HEK293 (cell line): ENCODE results near the gene CFAP410.

Experiments used
- CTCF ChIP-seq: fragments of 450-650 bp; formaldehyde crosslinking; IDR thresholded peaks from 2 replicates; pipeline ENCODE4 v1.5.1; 2016; ENCODE audit warnings: missing biosample characterization, missing genetic modification characterization
- GFI1B ChIP-seq: fragments of 450-650 bp; formaldehyde crosslinking; IDR thresholded peaks from 2 replicates; pipeline ENCODE4 v1.5.1; 2016; ENCODE audit warnings: missing biosample characterization, missing genetic modification characterization
- KLF8 ChIP-seq: fragments of 450-650 bp; formaldehyde crosslinking; IDR thresholded peaks from 2 replicates; pipeline ENCODE4 v1.5.1; 2016; ENCODE audit warnings: missing biosample characterization, missing genetic modification characterization
- TSHZ1 ChIP-seq: fragments of 450-650 bp; formaldehyde crosslinking; IDR thresholded peaks from 2 replicates; pipeline ENCODE4 v1.5.1; 2016; ENCODE audit warnings: missing biosample characterization, missing genetic modification characterization, borderline replicate concordance
- ZBTB11 ChIP-seq: fragments of 450-650 bp; formaldehyde crosslinking; conservative IDR thresholded peaks from 2 replicates; pipeline ENCODE4 v1.5.1; 2016; ENCODE audit warnings: low read depth, missing biosample characterization, missing genetic modification characterization
- ZBTB48 ChIP-seq: fragments of 450-650 bp; formaldehyde crosslinking; IDR thresholded peaks from 2 replicates; pipeline ENCODE4 v1.5.1; 2016; ENCODE audit warnings: missing biosample characterization, missing genetic modification characterization
- ZBTB7A ChIP-seq: fragments of 450-650 bp; formaldehyde crosslinking; IDR thresholded peaks from 2 replicates; pipeline ENCODE4 v1.5.1; 2016; ENCODE audit warnings: low read depth, missing biosample characterization, missing genetic modification characterization
- ZFP41 ChIP-seq: fragments of 450-650 bp; formaldehyde crosslinking; IDR thresholded peaks from 2 replicates; pipeline ENCODE4 v1.5.1; 2016; ENCODE audit warnings: missing biosample characterization, missing genetic modification characterization, borderline replicate concordance
- ZNF10 ChIP-seq: fragments of 450-650 bp; formaldehyde crosslinking; IDR thresholded peaks from 2 replicates; pipeline ENCODE4 v1.5.1; 2017; ENCODE audit warnings: missing biosample characterization, missing genetic modification characterization
- ZNF121 ChIP-seq: fragments of 450-650 bp; formaldehyde crosslinking; IDR thresholded peaks from 2 replicates; pipeline ENCODE4 v1.5.1; 2016; ENCODE audit warnings: missing biosample characterization, missing genetic modification characterization
- ZNF140 ChIP-seq: fragments of 450-650 bp; formaldehyde crosslinking; IDR thresholded peaks from 2 replicates; pipeline ENCODE4 v1.5.1; 2016; ENCODE audit warnings: missing biosample characterization, missing genetic modification characterization
- ZNF18 ChIP-seq: fragments of 450-650 bp; formaldehyde crosslinking; IDR thresholded peaks from 2 replicates; pipeline ENCODE4 v1.5.1; 2016; ENCODE audit warnings: missing biosample characterization, missing genetic modification characterization
- ZNF19 ChIP-seq: fragments of 450-650 bp; formaldehyde crosslinking; IDR thresholded peaks from 2 replicates; pipeline ENCODE4; 2016; ENCODE audit warnings: missing biosample characterization, missing genetic modification characterization, low read depth
- ZNF280C ChIP-seq: fragments of 450-650 bp; formaldehyde crosslinking; IDR thresholded peaks from 2 replicates; pipeline ENCODE4 v1.5.1; 2016; ENCODE audit warnings: missing biosample characterization, missing genetic modification characterization
- ZNF311 ChIP-seq: fragments of 450-650 bp; formaldehyde crosslinking; IDR thresholded peaks from 2 replicates; pipeline ENCODE4 v1.5.1; 2017; ENCODE audit warnings: missing biosample characterization, missing genetic modification characterization, borderline replicate concordance
- ZNF600 ChIP-seq: fragments of 450-650 bp; formaldehyde crosslinking; IDR thresholded peaks from 2 replicates; pipeline ENCODE4 v1.5.1; 2016; ENCODE audit warnings: missing biosample characterization, missing genetic modification characterization
- ZNF623 ChIP-seq: fragments of 450-650 bp; formaldehyde crosslinking; IDR thresholded peaks from 2 replicates; pipeline ENCODE4 v1.5.1; 2016; ENCODE audit warnings: missing biosample characterization, missing genetic modification characterization
- ZNF670 ChIP-seq: fragments of 450-650 bp; formaldehyde crosslinking; IDR thresholded peaks from 2 replicates; pipeline ENCODE4 v1.5.1; 2016; ENCODE audit warnings: missing biosample characterization, missing genetic modification characterization, low read depth
- ZNF701 ChIP-seq: fragments of 450-650 bp; formaldehyde crosslinking; IDR thresholded peaks from 2 replicates; pipeline ENCODE4 v1.5.1; 2016; ENCODE audit warnings: missing biosample characterization, missing genetic modification characterization

Gene CFAP410

GRCh38 chr21:44299458-44300261, 39.5 kb downstream of the CFAP410 start, which contains the start of gene PFKL (continued):
- peak; percentile 99 for TF ChIP-seq ZBTB48
- no peak for TF ChIP-seq ZNF280C (tag by site-specific recombination)
- no peak for TF ChIP-seq ZNF623 (tag by site-specific recombination)
- peak; percentile 84 for TF ChIP-seq ZBTB7A
- no peak for TF ChIP-seq ZFP41
- no peak for TF ChIP-seq ZNF19 (tag by site-specific recombination)
- TF ChIP-seq ZNF121 (tag by site-specific recombination), result peak; percentile 99
- peak; percentile 55; the same call in 1 of the 2 replicates for TF ChIP-seq ZBTB11
- TF ChIP-seq TSHZ1 (tag by site-specific recombination), result peak; percentile 9; the same call in 1 of the 2 replicates
- TF ChIP-seq KLF8 (tag by site-specific recombination), result peak; percentile 94; the same call in 1 of the 2 replicates
- TF ChIP-seq ZNF140 (tag by site-specific recombination), result no peak
- TF ChIP-seq ZNF701 (tag by site-specific recombination), result no peak
- TF ChIP-seq GFI1B (tag by site-specific recombination), result no peak
- peak; percentile 63 for TF ChIP-seq ZNF10 (tag by site-specific recombination)
- TF ChIP-seq CTCF, result peak; percentile 20; the same call in 1 of the 2 replicates
- TF ChIP-seq ZNF311 (tag by site-specific recombination), result no peak
- no peak for TF ChIP-seq ZNF18 (tag by site-specific recombination)
- TF ChIP-seq ZNF600 (tag by site-specific recombination), result peak; percentile 85
- no peak for TF ChIP-seq ZNF670 (tag by site-specific recombination)
